Parathyroid adenoma (tissue), 2 donors: ENCODE data around the gene NOL9.

ENCODE experiments used
- H2AFZ ChIP-seq: fragments of 300-600 bp; sonication (generic); one replicate; pipeline ENCODE4 v1.7.0; 2017; ENCODE audit warnings: antibody characterized with exemption, mild to moderate bottlenecking
- H3K27ac ChIP-seq: fragments of 300-600 bp; sonication (generic); one replicate; pipeline ENCODE4 v1.7.0; 2017
- H3K27me3 ChIP-seq: fragments of 300-600 bp; sonication (generic); one replicate; pipeline ENCODE4 v1.7.0; 2017; ENCODE audit warnings: low read length; ENCODE audit not compliant: control insufficient read depth, insufficient read depth
- H3K36me3 ChIP-seq: fragments of 300-600 bp; sonication (generic); one replicate; pipeline ENCODE4 v1.7.0; 2017; ENCODE audit warnings: low read length; ENCODE audit not compliant: control insufficient read depth, insufficient read depth
- H3K4me1 ChIP-seq: fragments of 300-600 bp; sonication (generic); one replicate; pipeline ENCODE4 v1.7.0; 2017; ENCODE audit warnings: control low read depth
- H3K4me2 ChIP-seq: fragments of 300-600 bp; sonication (generic); one replicate; pipeline ENCODE4 v1.7.0; 2017; ENCODE audit warnings: low read length
- H3K4me3 ChIP-seq: fragments of 300-600 bp; sonication (generic); one replicate; pipeline ENCODE4 v1.7.0; 2017; ENCODE audit warnings: low read depth, low read length
- H3K79me2 ChIP-seq: fragments of 300-600 bp; sonication (generic); one replicate; pipeline ENCODE4 v1.7.0; 2017; ENCODE audit warnings: control low read depth
- H3K9ac ChIP-seq: fragments of 300-600 bp; sonication (generic); one replicate; pipeline ENCODE4 v1.7.0; 2017; ENCODE audit warnings: mild to moderate bottlenecking
- H3K9me3 ChIP-seq: fragments of 300-600 bp; sonication (generic); one replicate; pipeline ENCODE4 v1.7.0; 2017; ENCODE audit warnings: low read length; ENCODE audit not compliant: control insufficient read depth
- TF ChIP-seq, protein P1 (sequence below): fragments of 300-600 bp; sonication (generic); IDR thresholded peaks from one replicate; pipeline ENCODE4 v1.7.0; 2017; ENCODE audit warnings: antibody characterized with exemption, mild to moderate bottlenecking
- donor health status: primary hyperparathyroidism.

The NOL9 gene

GRCh38 chr1:6475381-6476133 is 78.8 kb downstream of the NOL9 start:
- Histone ChIP-seq H3K4me1 (peaks cover 7% of the 10 kb centered on the region), H3K36me3 (no peaks in the 10 kb centered on the region), H3K9ac (no peak overlapping the region), H2AFZ (no peak overlapping the region), H3K4me2 (no peak overlapping the region), H3K27me3 (no peaks in the 10 kb centered on the region), H3K4me3 (no peak overlapping the region), H3K27ac (no peak overlapping the region), H3K79me2 (no peaks in the 10 kb centered on the region), H3K9me3 (no peaks in the 10 kb centered on the region)
- TF ChIP-seq, protein P1, sequence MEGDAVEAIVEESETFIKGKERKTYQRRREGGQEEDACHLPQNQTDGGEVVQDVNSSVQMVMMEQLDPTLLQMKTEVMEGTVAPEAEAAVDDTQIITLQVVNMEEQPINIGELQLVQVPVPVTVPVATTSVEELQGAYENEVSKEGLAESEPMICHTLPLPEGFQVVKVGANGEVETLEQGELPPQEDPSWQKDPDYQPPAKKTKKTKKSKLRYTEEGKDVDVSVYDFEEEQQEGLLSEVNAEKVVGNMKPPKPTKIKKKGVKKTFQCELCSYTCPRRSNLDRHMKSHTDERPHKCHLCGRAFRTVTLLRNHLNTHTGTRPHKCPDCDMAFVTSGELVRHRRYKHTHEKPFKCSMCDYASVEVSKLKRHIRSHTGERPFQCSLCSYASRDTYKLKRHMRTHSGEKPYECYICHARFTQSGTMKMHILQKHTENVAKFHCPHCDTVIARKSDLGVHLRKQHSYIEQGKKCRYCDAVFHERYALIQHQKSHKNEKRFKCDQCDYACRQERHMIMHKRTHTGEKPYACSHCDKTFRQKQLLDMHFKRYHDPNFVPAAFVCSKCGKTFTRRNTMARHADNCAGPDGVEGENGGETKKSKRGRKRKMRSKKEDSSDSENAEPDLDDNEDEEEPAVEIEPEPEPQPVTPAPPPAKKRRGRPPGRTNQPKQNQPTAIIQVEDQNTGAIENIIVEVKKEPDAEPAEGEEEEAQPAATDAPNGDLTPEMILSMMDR, result peak; percentile 75

DNA sequence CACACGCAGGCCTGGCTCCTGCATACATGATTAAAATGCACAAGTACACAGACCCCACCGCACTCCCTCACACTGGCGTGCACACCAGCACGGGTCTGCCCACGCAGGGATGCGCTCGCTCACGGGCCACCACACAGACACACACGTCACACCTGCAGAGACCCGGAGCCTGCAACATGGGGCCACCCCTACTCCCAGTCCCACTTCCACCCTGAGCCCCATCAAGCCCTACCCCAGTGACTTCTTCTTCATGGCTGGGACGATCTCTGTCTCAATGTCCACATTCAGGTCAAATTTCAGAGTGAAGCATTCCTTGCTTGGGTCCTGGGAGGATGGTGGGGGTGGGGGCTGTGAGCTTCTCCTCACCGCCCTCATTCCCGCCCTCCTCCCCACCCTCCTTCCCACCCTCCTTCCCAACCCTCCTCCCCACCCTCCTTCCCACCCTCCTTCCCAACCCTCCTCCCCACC is 79.5 kb downstream of the NOL9 start:
- Histone ChIP-seq H3K9ac (no peak overlapping the region), H3K4me1 (peaks cover 7% of the 10 kb centered on the region), H3K79me2 (no peaks in the 10 kb centered on the region), H2AFZ (no peak overlapping the region), H3K4me3 (no peak overlapping the region), H3K36me3 (no peaks in the 10 kb centered on the region), H3K27ac (no peak overlapping the region), H3K9me3 (no peaks in the 10 kb centered on the region), H3K4me2 (no peak overlapping the region), H3K27me3 (no peaks in the 10 kb centered on the region)
- TF ChIP-seq, protein P1, result no peak

- Histone ChIP-seq H3K79me2 (no peaks in the 10 kb centered on the region), H3K4me3 (no peak overlapping the region), H2AFZ (no peak overlapping the region), H3K27ac (no peak overlapping the region), H3K4me1 (peaks cover 7% of the 10 kb centered on the region), H3K36me3 (no peaks in the 10 kb centered on the region), H3K9me3 (no peaks in the 10 kb centered on the region), H3K27me3 (no peaks in the 10 kb centered on the region), H3K4me2 (no peak overlapping the region), H3K9ac (no peak overlapping the region)
- TF ChIP-seq, protein P1, result no peak
Observed at GRCh38 chr1:6473974-6474814, 80.1 kb downstream of the NOL9 start.

- Histone ChIP-seq H3K4me2 (no peak overlapping the region), H3K9ac (no peak overlapping the region), H3K4me3 (no peak overlapping the region), H3K27ac (no peak overlapping the region), H3K79me2 (no peaks in the 10 kb centered on the region), H3K36me3 (no peaks in the 10 kb centered on the region), H3K4me1 (peaks cover 7% of the 10 kb centered on the region), H3K27me3 (no peaks in the 10 kb centered on the region), H2AFZ (no peak overlapping the region), H3K9me3 (no peaks in the 10 kb centered on the region)
- TF ChIP-seq, protein P1, result no peak
Observed at GRCh38 chr1:6473156-6473555, 81.2 kb downstream of the NOL9 start.
